H9 (cell line): ENCODE results near the gene MORF4L2. TPM values are rescaled to one million over a fixed set of nuclear protein-coding genes. Genes with fewer than 3 reads are reported as not detected.

Experiments used
- DNase-seq: peaks from one replicate; pipeline ENCODE4 v3.0.0-alpha.2; 2017
- H2AFZ ChIP-seq: one replicate; pipeline ENCODE4 v1.6.1; 2013; ENCODE audit warnings: mild to moderate bottlenecking, low read length, control low read depth, moderate library complexity
- H2AK5ac ChIP-seq: 2 replicates; pipeline ENCODE4 v1.6.1; 2013; ENCODE audit warnings: low read length, control low read depth, mixed read lengths; ENCODE audit not compliant: insufficient read length
- H2BK120ac ChIP-seq: one replicate; pipeline ENCODE4 v1.6.1; 2013; ENCODE audit warnings: low read depth, mild to moderate bottlenecking, low read length, control low read depth, inconsistent platforms; ENCODE audit not compliant: poor library complexity, severe bottlenecking
- H2BK12ac ChIP-seq: 2 replicates; pipeline ENCODE4 v1.6.1; 2013; ENCODE audit warnings: low read length, control low read depth, mixed read lengths, low read depth; ENCODE audit not compliant: insufficient read length
- H2BK15ac ChIP-seq: 2 replicates; pipeline ENCODE4 v1.6.1; 2013; ENCODE audit warnings: low read depth, low read length, control low read depth
- H2BK20ac ChIP-seq: one replicate; pipeline ENCODE4 v1.6.1; 2013; ENCODE audit warnings: low read depth, mild to moderate bottlenecking, low read length, control low read depth, inconsistent platforms; ENCODE audit not compliant: poor library complexity, severe bottlenecking
- H2BK5ac ChIP-seq: 2 replicates; pipeline ENCODE4 v1.6.1; 2013; ENCODE audit warnings: low read length, control low read depth, mixed read lengths; ENCODE audit not compliant: insufficient read length
- H3K14ac ChIP-seq: 2 replicates; pipeline ENCODE4 v1.6.1; 2013; ENCODE audit warnings: low read length, control low read depth; ENCODE audit not compliant: insufficient read depth
- H3K18ac ChIP-seq: 2 replicates; pipeline ENCODE4 v1.6.1; 2013; ENCODE audit warnings: low read depth, mild to moderate bottlenecking, mixed read lengths, low read length, control low read depth; ENCODE audit not compliant: insufficient read length
- H3K23ac ChIP-seq: 2 replicates; pipeline ENCODE4 v1.6.1; 2013; ENCODE audit warnings: low read length, control low read depth, mixed read lengths, low read depth; ENCODE audit not compliant: insufficient read length
- H3K23me2 ChIP-seq: 2 replicates; pipeline ENCODE4 v1.6.1; 2013; ENCODE audit warnings: low read depth, mild to moderate bottlenecking, mixed read lengths, low read length, control low read depth; ENCODE audit not compliant: insufficient read length, poor library complexity, severe bottlenecking
- H3K27ac ChIP-seq: 2 replicates; pipeline ENCODE4 v1.5.1; 2013; ENCODE audit warnings: low read length, control low read depth, mixed read lengths, low read depth; ENCODE audit not compliant: insufficient read length
- H3K27me3 ChIP-seq: 2 replicates; pipeline ENCODE4 v1.6.1; 2013; ENCODE audit warnings: low read length, control low read depth, inconsistent platforms; ENCODE audit not compliant: insufficient read depth
- H3K4ac ChIP-seq: 2 replicates; pipeline ENCODE4 v1.6.1; 2013; ENCODE audit warnings: low read depth, mild to moderate bottlenecking, control low read depth, inconsistent platforms, low read length, moderate library complexity
- H3K4me1 ChIP-seq: 2 replicates; pipeline ENCODE4 v1.6.1; 2013; ENCODE audit warnings: low read length, control low read depth, inconsistent platforms; ENCODE audit not compliant: insufficient read depth
- H3K4me2 ChIP-seq: 2 replicates; pipeline ENCODE4 v1.6.1; 2013; ENCODE audit warnings: low read length, control low read depth, mixed read lengths; ENCODE audit not compliant: insufficient read length, insufficient read depth
- H3K56ac ChIP-seq: 2 replicates; pipeline ENCODE4 v1.6.1; 2013; ENCODE audit warnings: low read depth, mild to moderate bottlenecking, mixed read lengths, low read length, control low read depth; ENCODE audit not compliant: insufficient read length
- H3K79me1 ChIP-seq: 2 replicates; pipeline ENCODE4 v1.6.1; 2013; ENCODE audit warnings: low read depth, mild to moderate bottlenecking, moderate library complexity, low read length, control low read depth, inconsistent platforms; ENCODE audit not compliant: insufficient read depth, poor library complexity, severe bottlenecking
- H3K79me2 ChIP-seq: 2 replicates; pipeline ENCODE4 v1.6.1; 2013; ENCODE audit warnings: low read length, control low read depth, inconsistent platforms; ENCODE audit not compliant: insufficient read depth
- H3K9ac ChIP-seq: 2 replicates; pipeline ENCODE4 v1.6.1; 2013; ENCODE audit warnings: low read length, control low read depth, mixed read lengths; ENCODE audit not compliant: insufficient read length; ENCODE audit errors: extremely low read depth
- H3K9me3 ChIP-seq: one replicate; pipeline ENCODE4 v1.6.1; 2013; ENCODE audit warnings: low read depth, low read length, inconsistent platforms; ENCODE audit not compliant: control insufficient read depth
- H3T11ph ChIP-seq: one replicate; pipeline ENCODE4 v1.6.1; 2013; ENCODE audit warnings: mild to moderate bottlenecking, low read length, control low read depth, inconsistent platforms
- H4K20me1 ChIP-seq: one replicate; pipeline ENCODE4 v1.6.1; 2013; ENCODE audit not compliant: control insufficient read depth, insufficient read length, insufficient read depth
- H4K5ac ChIP-seq: 2 replicates; pipeline ENCODE4 v1.6.1; 2013; ENCODE audit warnings: low read depth, mild to moderate bottlenecking, mixed read lengths, low read length, control low read depth; ENCODE audit not compliant: insufficient read length
- H4K8ac ChIP-seq: replicated peaks from 2 replicates; pipeline ENCODE4 v1.6.1; 2013; ENCODE audit warnings: low read length, control low read depth, mixed read lengths, low read depth; ENCODE audit not compliant: insufficient read length
- H4K91ac ChIP-seq: 2 replicates; pipeline ENCODE4 v1.6.1; 2013; ENCODE audit warnings: low read depth, mild to moderate bottlenecking, moderate library complexity, mixed read lengths, low read length, control low read depth; ENCODE audit not compliant: insufficient read length
- H3K27ac Mint-ChIP-seq, 3 experiments: 2 replicates in 2 of 3; 3 replicates in 1 of 3; pipeline ENCODE4 v1.8.0; 2020 to 2021; ENCODE audit warnings: mixed read lengths in 3 of 3, mild to moderate bottlenecking in 1 of 3, moderate library complexity in 1 of 3
- H3K27me3 Mint-ChIP-seq: 2 replicates; pipeline ENCODE4 v1.8.0; 2021; ENCODE audit warnings: low read depth, mild to moderate bottlenecking, moderate library complexity, mixed read lengths
- H3K36me3 Mint-ChIP-seq, 3 experiments: 2 replicates in 2 of 3; 3 replicates in 1 of 3; pipeline ENCODE4 v1.8.0; 2020 to 2021; ENCODE audit warnings: low read depth in 3 of 3, mixed read lengths in 3 of 3; ENCODE audit not compliant: insufficient read depth in 1 of 3
- H3K4me1 Mint-ChIP-seq, 2 experiments: 2 replicates each; pipeline ENCODE4 v1.8.0; 2020; ENCODE audit warnings: mixed read lengths in 2 of 2
- H3K4me3 Mint-ChIP-seq, 2 experiments: 2 replicates in 1 of 2; 3 replicates in 1 of 2; pipeline ENCODE4 v1.8.0; 2020 to 2021; ENCODE audit warnings: mild to moderate bottlenecking in 2 of 2, mixed read lengths in 2 of 2, moderate library complexity in 1 of 2
- H3K9me3 Mint-ChIP-seq, 2 experiments: 2 replicates in 1 of 2; 3 replicates in 1 of 2; pipeline ENCODE4 v1.8.0; 2020; ENCODE audit warnings: mild to moderate bottlenecking in 2 of 2, mixed read lengths in 2 of 2, moderate library complexity in 1 of 2
- WGBS: extraction: QIAGEN DNeasy Blood & Tissue Kit; methylation state at CpG from one replicate; pipeline ENCODE4 v1.1.7; 2013; ENCODE audit warnings: missing lambda C conversion rate, low lambda C conversion rate, mixed read lengths; ENCODE audit not compliant: insufficient read length; ENCODE audit errors: extremely low coverage; 5-methylcytosine and 5-hydroxymethylcytosine counted together
- total RNA-seq: library from RNA; stranded (reverse); gene quantifications from 2 replicates; pipeline ENCODE4 v1.2.1, GENCODE V29; 2021
- TF ChIP-seq, protein P1 (sequence below): fragments of 200-600 bp; sonication (generic); conservative IDR thresholded peaks from 3 replicates; pipeline ENCODE4 v1.8.0; 2021; ENCODE audit warnings: antibody characterized with exemption, mild to moderate bottlenecking

The MORF4L2 gene
- total RNA-seq, 1 experiment from 2014 or later, result 378 TPM

- Mint-ChIP-seq H3K27me3 (peaks cover 2% of the 10 kb centered on the region; the same call in 1 of the 2 replicates), H3K4me3 (no peak overlapping the region), H3K4me1 (peaks cover 11 to 15% of the 10 kb centered on the region in 2 experiments), H3K36me3 (no peaks in the 10 kb centered on the region; a peak in 1 of 7 replicates), H3K9me3 (peaks cover 0 to 21% of the 10 kb centered on the region in 2 experiments; a peak in 2 of 5 replicates), H3K27ac (no peak overlapping the region)
- no CpG with 5 or more reads among the region's 2 CpGs for WGBS
- Histone ChIP-seq H2BK5ac (no peak overlapping the region), H3K56ac (no peak overlapping the region), H3K9ac (no peak overlapping the region), H3K9me3 (no peaks in the 10 kb centered on the region), H3K4me2 (no peak overlapping the region), H2BK15ac (no peak overlapping the region), H3K27me3 (no peaks in the 10 kb centered on the region), H3K23ac (no peak overlapping the region), H3K79me2 (no peaks in the 10 kb centered on the region), H3K23me2 (no peaks in the 10 kb centered on the region), H3K79me1 (no peaks in the 10 kb centered on the region), H2AFZ (no peak overlapping the region), H3K4ac (no peak overlapping the region), H2BK120ac (no peak overlapping the region), H3K14ac (no peak overlapping the region), H4K8ac (no peak overlapping the region), H3T11ph (no peak overlapping the region), H4K20me1 (no peaks in the 10 kb centered on the region), H4K91ac (no peak overlapping the region), H2AK5ac (no peak overlapping the region), H2BK20ac (no peak overlapping the region), H3K27ac (no peak overlapping the region), H2BK12ac (no peak overlapping the region), H3K4me1 (0 out of 2 replicates have a peak, but pooled peaks cover 1% of the 10 kb centered on the region), H3K18ac (no peak overlapping the region), H4K5ac (no peak overlapping the region)
- no peak for DNase-seq
- TF ChIP-seq, protein P1, sequence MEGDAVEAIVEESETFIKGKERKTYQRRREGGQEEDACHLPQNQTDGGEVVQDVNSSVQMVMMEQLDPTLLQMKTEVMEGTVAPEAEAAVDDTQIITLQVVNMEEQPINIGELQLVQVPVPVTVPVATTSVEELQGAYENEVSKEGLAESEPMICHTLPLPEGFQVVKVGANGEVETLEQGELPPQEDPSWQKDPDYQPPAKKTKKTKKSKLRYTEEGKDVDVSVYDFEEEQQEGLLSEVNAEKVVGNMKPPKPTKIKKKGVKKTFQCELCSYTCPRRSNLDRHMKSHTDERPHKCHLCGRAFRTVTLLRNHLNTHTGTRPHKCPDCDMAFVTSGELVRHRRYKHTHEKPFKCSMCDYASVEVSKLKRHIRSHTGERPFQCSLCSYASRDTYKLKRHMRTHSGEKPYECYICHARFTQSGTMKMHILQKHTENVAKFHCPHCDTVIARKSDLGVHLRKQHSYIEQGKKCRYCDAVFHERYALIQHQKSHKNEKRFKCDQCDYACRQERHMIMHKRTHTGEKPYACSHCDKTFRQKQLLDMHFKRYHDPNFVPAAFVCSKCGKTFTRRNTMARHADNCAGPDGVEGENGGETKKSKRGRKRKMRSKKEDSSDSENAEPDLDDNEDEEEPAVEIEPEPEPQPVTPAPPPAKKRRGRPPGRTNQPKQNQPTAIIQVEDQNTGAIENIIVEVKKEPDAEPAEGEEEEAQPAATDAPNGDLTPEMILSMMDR, result no peak
These were observed 30.5 kb upstream of the MORF4L2 start for GRCh38 chrX:103716962-103717361.
